Sigmoid colon (tissue), 4 donors: ENCODE data around the gene TMOD1.

Experiments used
- CTCF ChIP-seq, 4 experiments: fragments of 450-650 bp in 3 of 4; fragments of 200-600 bp in 1 of 4; IDR thresholded peaks; one replicate each; pipeline ENCODE4 v1.5.1; 2016 to 2019; ENCODE audit warnings: antibody characterized with exemption in 4 of 4, mild to moderate bottlenecking in 3 of 4, moderate library complexity in 2 of 4
- EP300 ChIP-seq, 4 donors: sonication (generic); formaldehyde crosslinking; IDR thresholded peaks; one replicate each; pipeline ENCODE4 v1.6.1; 2017; ENCODE audit warnings: antibody characterized with exemption in 4 of 4

GRCh38 chr9:97487861-97488260 is 13.6 kb upstream of the TMOD1 start:
- TF ChIP-seq EP300 (IDR thresholded peaks at IDR 0.05): no peak
- no peak for TF ChIP-seq CTCF (IDR thresholded peaks at IDR 0.05)
